Right atrium auricular region (tissue), 2 donors: Measurements from ENCODE around the gene OSBPL8. TPM values are rescaled to one million over a fixed set of nuclear protein-coding genes. Genes with fewer than 3 reads are reported as not detected.
"Not testable (repeated sequence)": the region's sequence is repeated elsewhere in the genome, so short reads cannot be mapped to it uniquely, and the experiment has no call there.

Source experiments
- DNase-seq: peaks from one replicate; pipeline ENCODE4 v3.0.0-alpha.2; 2019; ENCODE audit warnings: low spot score
- H3K27ac ChIP-seq, 2 donors: fragments of 200-600 bp; sonication (generic); 1 replicate in 1 of 2; 2 replicates in 1 of 2; pipeline ENCODE4 v1.5.1; 2016 to 2019
- H3K27me3 ChIP-seq, 2 donors: fragments of 200-600 bp; sonication (generic); one replicate each; pipeline versions ENCODE4 v1.5.1 to v1.6.0; 2017 to 2019
- H3K36me3 ChIP-seq: fragments of 200-600 bp; sonication (generic); one replicate; pipeline ENCODE4 v1.5.1; 2016
- H3K4me1 ChIP-seq, 2 donors: fragments of 200-600 bp; sonication (generic); one replicate each; pipeline versions ENCODE4 v1.5.1 to v1.6.0; 2017 to 2019
- H3K4me3 ChIP-seq, 2 donors: fragments of 200-600 bp; sonication (generic); 1 replicate in 1 of 2; 2 replicates in 1 of 2; pipeline ENCODE4 v1.5.1; 2017 to 2019; ENCODE audit warnings: mild to moderate bottlenecking in 1 of 2, moderate library complexity in 1 of 2
- H3K9me3 ChIP-seq, 2 donors: fragments of 200-600 bp; sonication (generic); one replicate each; pipeline ENCODE4 v1.5.1; 2019
- CTCF ChIP-seq, 2 donors: fragments of 200-600 bp; sonication (generic); IDR thresholded peaks; one replicate each; pipeline ENCODE4 v1.5.1; 2019; ENCODE audit warnings: antibody characterized with exemption in 2 of 2
- total RNA-seq, 2 donors: library from RNA; depleted of rRNA; stranded (reverse); fragments of >200 nt; gene quantifications; one replicate each; pipeline ENCODE4 v1.1.0, GENCODE V29; 2016

Gene OSBPL8
- total RNA-seq, 2 donors from 2014 or later = 19.7 to 23.7 TPM

- no peaks in the 10 kb centered on the region for H3K4me1 ChIP-seq
- no peak for TF ChIP-seq CTCF (IDR thresholded peaks at IDR 0.05)
- no peak for DNase-seq
- peaks cover 31% of the 10 kb centered on the region for H3K36me3 ChIP-seq
- no peaks in the 10 kb centered on the region for H3K9me3 ChIP-seq
- no peak overlapping the region for H3K27ac ChIP-seq
- H3K27me3 ChIP-seq = no peaks in the 10 kb centered on the region
- H3K4me3 ChIP-seq = no peak overlapping the region
These were observed 172.0 kb downstream of the OSBPL8 start for GRCh38 chr12:76387614-76388013.

- no peak overlapping the region for H3K27ac ChIP-seq
- peaks cover 19% of the 10 kb centered on the region for H3K36me3 ChIP-seq
- H3K9me3 ChIP-seq = no peaks in the 10 kb centered on the region
These were observed 175.0 kb downstream of the OSBPL8 start for GRCh38 chr12:76384560-76384959.

GRCh38 chr12:76383988-76384387 lies 175.6 kb downstream of the OSBPL8 start:
- no peak overlapping the region for H3K27ac ChIP-seq
- no peaks in the 10 kb centered on the region for H3K27me3 ChIP-seq
- no peak for TF ChIP-seq CTCF (IDR thresholded peaks at IDR 0.05)
- DNase-seq = no peak
- H3K4me1 ChIP-seq = no peaks in the 10 kb centered on the region
- no peaks in the 10 kb centered on the region for H3K9me3 ChIP-seq
- H3K36me3 ChIP-seq = peaks cover 15% of the 10 kb centered on the region
- H3K4me3 ChIP-seq = no peak overlapping the region

More at GRCh38 chr12:76384560-76384959, 175.0 kb downstream of the OSBPL8 start:
- Histone ChIP-seq H3K4me1 (no peaks in the 10 kb centered on the region), H3K4me3 (no peak overlapping the region), H3K27me3 (no peaks in the 10 kb centered on the region)
- DNase-seq = no peak
- TF ChIP-seq CTCF (IDR thresholded peaks at IDR 0.05) = no peak

- H3K4me1 ChIP-seq = no peaks in the 10 kb centered on the region
- DNase-seq = no peak
- no peak overlapping the region for H3K27ac ChIP-seq
- peaks cover 16% of the 10 kb centered on the region for H3K36me3 ChIP-seq
- no peaks in the 10 kb centered on the region for H3K27me3 ChIP-seq
- no peak overlapping the region for H3K4me3 ChIP-seq
- TF ChIP-seq CTCF (IDR thresholded peaks at IDR 0.05) = no peak
- H3K9me3 ChIP-seq = no peaks in the 10 kb centered on the region
These were observed 180.3 kb downstream of the OSBPL8 start for GRCh38 chr12:76379261-76379660.

GRCh38 chr12:76376876-76377275 lies 182.7 kb downstream of the OSBPL8 start:
- H3K4me1 ChIP-seq, H3K27me3 ChIP-seq, H3K4me3 ChIP-seq, H3K27ac ChIP-seq, H3K9me3 ChIP-seq, DNase-seq: not testable (repeated sequence)
- peaks cover 16% of the 10 kb centered on the region for H3K36me3 ChIP-seq

GRCh38 chr12:76375939-76376338 lies 183.6 kb downstream of the OSBPL8 start:
- H3K36me3 ChIP-seq = peaks cover 16% of the 10 kb centered on the region
- H3K27ac ChIP-seq = no peak overlapping the region
- no peaks in the 10 kb centered on the region for H3K9me3 ChIP-seq
- H3K4me1 ChIP-seq = no peaks in the 10 kb centered on the region
- H3K4me3 ChIP-seq = no peak overlapping the region
- TF ChIP-seq CTCF (IDR thresholded peaks at IDR 0.05) = no peak
- H3K27me3 ChIP-seq = no peaks in the 10 kb centered on the region
- no peak for DNase-seq
